RCC 7860 (cell line): ENCODE measurements around the gene COL18A1.

Experiments used
- DNase-seq: peaks from one replicate; pipeline ENCODE4 v3.0.0-alpha.2; 2015; ENCODE audit warnings: low spot score
- FAIRE-seq: peaks from 2 replicates; lab custom pipeline; 2012; peaks lifted over from hg19 to GRCh38; lab: Jason Lieb, UNC

COL18A1 gene

GRCh38 chr21:45487891-45488600, 83.1 kb downstream of the COL18A1 start:
- DNase-seq (no peak), FAIRE-seq (no peak)

- FAIRE-seq (no peak), DNase-seq (no peak)
Measured at GRCh38 chr21:45488931-45489721, 84.2 kb downstream of the COL18A1 start.

- DNase-seq (no peak), FAIRE-seq (no peak)
Measured at GRCh38 chr21:45489722-45489982, 84.7 kb downstream of the COL18A1 start.

- no peak for DNase-seq
- FAIRE-seq = no peak
Measured at GRCh38 chr21:45490049-45490731, 85.2 kb downstream of the COL18A1 start.

GRCh38 chr21:45491056-45491455, 86.1 kb downstream of the COL18A1 start:
- DNase-seq = no peak
- FAIRE-seq = no peak

- DNase-seq (no peak), FAIRE-seq (no peak)
Measured at GRCh38 chr21:45491623-45492022, 86.7 kb downstream of the COL18A1 start.

GRCh38 chr21:45492765-45493164, 87.8 kb downstream of the COL18A1 start:
- FAIRE-seq = no peak

GRCh38 chr21:45493401-45494001, 88.5 kb downstream of the COL18A1 start:
- no peak for FAIRE-seq
- DNase-seq = no peak

More at GRCh38 chr21:45492765-45493164, 87.8 kb downstream of the COL18A1 start:
- DNase-seq = no peak

GRCh38 chr21:45494135-45494850, 89.3 kb downstream of the COL18A1 start:
- no peak for DNase-seq
- no peak for FAIRE-seq

GRCh38 chr21:45494851-45495680, 90.1 kb downstream of the COL18A1 start:
- no peak for FAIRE-seq
- DNase-seq = no peak

- FAIRE-seq = no peak
- DNase-seq = no peak
Measured at GRCh38 chr21:45496151-45496967, 91.4 kb downstream of the COL18A1 start.

GRCh38 chr21:45496968-45497845, 92.2 kb downstream of the COL18A1 start:
- FAIRE-seq (no peak), DNase-seq (no peak)

- DNase-seq = no peak
- FAIRE-seq = no peak
Measured at GRCh38 chr21:45497846-45498645, 93.1 kb downstream of the COL18A1 start.

GRCh38 chr21:45498646-45499000, 93.7 kb downstream of the COL18A1 start:
- no peak for DNase-seq
- FAIRE-seq = no peak

GRCh38 chr21:45499201-45499750, 94.3 kb downstream of the COL18A1 start:
- no peak for DNase-seq
- FAIRE-seq = no peak

- DNase-seq (no peak), FAIRE-seq (no peak)
Measured at GRCh38 chr21:45499970-45500577, 95.1 kb downstream of the COL18A1 start.
